Measurements from ENCODE around the gene ZEB1. TPM values are rescaled to one million over a fixed set of nuclear protein-coding genes. Genes with fewer than 3 reads are reported as not detected.

Gene ZEB1
- 6.2 to 10.8 TPM (median 8.3 TPM) in 5 replicates for total RNA-seq (2022; extraction: Qiagen RNA extraction)

DNA sequence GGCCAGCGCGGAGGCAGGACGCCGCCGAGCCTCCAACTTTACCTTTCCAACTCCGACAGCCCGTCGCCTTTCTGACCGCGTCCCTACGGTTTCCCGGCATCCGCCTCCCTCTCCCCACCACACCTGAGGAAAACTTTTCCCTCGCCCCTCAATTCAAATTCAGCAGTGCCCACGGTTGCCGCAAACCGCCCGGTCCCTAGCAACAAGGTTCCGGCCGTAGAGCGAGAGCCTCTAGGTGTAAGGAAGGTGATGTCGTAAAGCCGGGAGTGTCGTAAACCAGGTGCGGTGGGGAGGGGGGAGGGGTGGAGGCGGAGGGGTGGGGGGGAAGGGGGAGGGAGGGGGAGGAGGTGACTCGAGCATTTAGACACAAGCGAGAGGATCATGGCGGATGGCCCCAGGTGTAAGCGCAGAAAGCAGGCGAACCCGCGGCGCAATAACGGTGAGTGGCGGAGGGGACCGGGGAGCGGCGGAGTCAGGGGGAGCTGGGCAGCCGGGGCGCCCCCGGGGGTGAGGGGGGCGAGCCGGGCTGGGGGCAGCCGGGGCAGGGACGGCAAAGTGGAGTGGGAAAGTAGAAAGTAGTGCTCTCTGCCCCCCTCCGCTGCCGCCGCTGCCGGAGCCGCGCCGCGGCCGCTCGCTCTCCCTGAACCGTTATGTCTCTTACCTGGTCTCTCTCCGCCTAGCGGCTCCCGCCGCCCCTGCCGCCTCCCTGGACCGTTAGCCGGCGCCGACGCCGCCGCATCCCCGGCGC lies at the start of gene ZEB1:
Gene ZEB1 (plus strand): TSS at position 363 of the 748 bp plus-strand sequence. CDS start 19 bp downstream, at position 382.

Data from A549 treated with dexamethasone at 1 μM for 4 hours (cell line).